H1 (cell line): Measurements from ENCODE around the gene KLRC3.
"Not testable (repeated sequence)": the region's sequence is repeated elsewhere in the genome, so short reads cannot be mapped to it uniquely, and the experiment has no call there.

ENCODE experiments used
- BRCA1 ChIP-seq: IDR thresholded peaks from 2 replicates; pipeline ENCODE4 v1.6.1; 2012; ENCODE audit warnings: low read depth, low read length, improper control_type of control experiment
- CEBPB ChIP-seq: IDR thresholded peaks from 2 replicates; pipeline ENCODE4 v1.6.1; 2012; ENCODE audit warnings: low read depth, low read length
- CHD2 ChIP-seq: IDR thresholded peaks from 2 replicates; pipeline ENCODE4 v1.6.1; 2012; ENCODE audit warnings: low read length, improper control_type of control experiment
- CTCF ChIP-seq, 3 experiments: IDR thresholded peaks; 1 replicate in 2 of 3; 2 replicates in 1 of 3; pipeline versions ENCODE4 v1.5.1 to v1.6.1; 2011; ENCODE audit warnings: low read length in 3 of 3, mild to moderate bottlenecking in 3 of 3, inconsistent platforms in 2 of 3, low read depth in 1 of 3, moderate library complexity in 1 of 3; ENCODE audit not compliant: insufficient read depth in 1 of 3; ENCODE audit errors: control extremely low read depth in 1 of 3
- EZH2 ChIP-seq: fragments of 200-600 bp; sonication (generic); IDR thresholded peaks from 2 replicates; pipeline ENCODE4 v1.7.1; 2012; ENCODE audit warnings: low read depth, mild to moderate bottlenecking, moderate library complexity, low read length, inconsistent platforms; ENCODE audit not compliant: severe bottlenecking
- GABPA ChIP-seq: IDR thresholded peaks from 2 replicates; pipeline ENCODE4 v1.6.1; 2011; ENCODE audit warnings: mild to moderate bottlenecking, low read length, moderate library complexity, borderline replicate concordance; ENCODE audit not compliant: insufficient read depth
- GTF2F1 ChIP-seq: IDR thresholded peaks from 2 replicates; pipeline ENCODE4 v1.6.1; 2012; ENCODE audit warnings: low read depth, low read length, improper control_type of control experiment, borderline replicate concordance
- MAX ChIP-seq: IDR thresholded peaks from 2 replicates; pipeline ENCODE4 v1.6.1; 2012; ENCODE audit warnings: inconsistent platforms
- POLR2A ChIP-seq, 2 experiments: IDR thresholded peaks; 1 replicate in 1 of 2; 2 replicates in 1 of 2; pipeline ENCODE4 v1.6.1; 2011; ENCODE audit warnings: low read depth in 2 of 2, low read length in 2 of 2, mild to moderate bottlenecking in 2 of 2; ENCODE audit errors: control extremely low read depth in 1 of 2
- SUZ12 ChIP-seq: fragments of 200-600 bp; sonication (generic); IDR thresholded peaks from 2 replicates; pipeline ENCODE4 v1.6.1; 2012; ENCODE audit warnings: mild to moderate bottlenecking, inconsistent platforms, low read length, moderate library complexity, mixed read lengths
- ZNF274 ChIP-seq: IDR thresholded peaks from 2 replicates; pipeline ENCODE4 v1.7.0; 2012; ENCODE audit warnings: low read length, borderline replicate concordance; ENCODE audit errors: extremely low read depth

GRCh38 chr12:10371893-10372535 is 48.4 kb downstream of the KLRC3 start:
- not testable (repeated sequence) for TF ChIP-seq POLR2A (IDR thresholded peaks at IDR 0.05; ENCODE audit: control extremely low read depth in 1 of 2, low read depth in 2 of 2, low read length in 2 of 2); EZH2; BRCA1; SUZ12; MAX; CTCF (IDR thresholded peaks at IDR 0.05; ENCODE audit: control extremely low read depth in 1 of 3, insufficient read depth in 1 of 3, low read depth in 1 of 3, low read length in 3 of 3); GTF2F1; CEBPB; ZNF274; GABPA; CHD2
